Astrocyte of the cerebellum (primary cell): ENCODE measurements around the gene MICAL3.
A peak's percentile ranks its signal among the peaks of the same experiment; 100 is the strongest.
"Not testable (repeated sequence)": the region's sequence is repeated elsewhere in the genome, so short reads cannot be mapped to it uniquely, and the experiment has no call there.

Experiments used
- DNase-seq: peaks from one replicate; pipeline ENCODE4 v3.0.0-alpha.2; 2011; ENCODE audit warnings: low read depth
- H3K4me3 ChIP-seq: 2 replicates; pipeline ENCODE4 v1.5.1; 2011; ENCODE audit warnings: mild to moderate bottlenecking, low read depth, low read length, moderate library complexity
- in situ Hi-C: cut with HindIII; loops from 2 replicates; pipeline ENCODE4 v1.10.0; 2017; ENCODE audit warnings: low sequenced_read_pairs
- TF ChIP-seq, protein P1 (sequence below): IDR thresholded peaks from 2 replicates; pipeline ENCODE4 v1.5.1; 2012; ENCODE audit warnings: low read length, low read depth, moderate library complexity, mild to moderate bottlenecking; ENCODE audit errors: missing control alignments

The MICAL3 gene

DNA sequence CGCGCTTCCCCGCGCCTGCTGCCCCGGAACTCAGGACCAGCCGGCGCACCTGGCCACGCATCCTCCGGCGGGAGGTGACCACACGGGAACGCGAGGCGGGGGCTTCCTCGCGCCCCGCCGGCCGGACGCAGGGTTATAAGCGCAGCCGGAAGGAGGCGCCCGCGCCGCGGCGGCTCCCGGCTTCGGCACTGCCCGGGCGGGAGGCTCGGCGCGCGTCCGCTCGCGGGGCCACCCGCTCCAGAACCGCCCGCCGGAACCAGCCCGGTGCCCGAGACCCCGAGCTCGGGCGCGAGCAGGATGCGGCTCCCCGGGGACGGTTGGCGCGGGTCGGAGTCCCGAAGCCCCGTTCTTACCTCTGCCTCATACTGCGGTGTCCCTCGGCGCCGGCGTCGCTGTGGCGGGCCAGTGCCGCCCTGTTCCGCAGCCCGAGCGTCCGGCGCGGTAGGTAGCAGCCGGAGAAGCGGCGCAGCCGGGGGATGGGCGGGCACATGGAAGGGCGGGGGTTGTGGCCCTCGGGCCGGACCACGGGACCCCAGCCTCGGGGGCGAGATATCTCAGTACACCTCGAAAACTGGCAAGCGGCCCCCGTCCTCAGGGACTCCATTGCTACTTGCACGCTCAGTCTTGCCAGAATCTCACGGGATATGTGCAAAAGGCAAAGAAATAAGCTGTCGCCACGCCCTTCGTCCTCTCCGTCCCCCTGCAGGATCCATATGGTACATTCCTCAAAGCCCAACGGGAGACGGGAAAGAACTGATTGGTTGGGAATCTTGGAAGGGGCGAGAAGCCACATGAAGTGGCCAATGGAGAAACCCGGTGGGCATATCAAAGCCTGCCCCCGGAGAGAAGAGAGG is 23.1 kb downstream of the MICAL3 start:
- in situ Hi-C loops, result loop anchor here (5.0 kb wide), 1 partner anchor 76 kb away; the partner anchor contains the start of gene PEX26
- TF ChIP-seq, protein P1, sequence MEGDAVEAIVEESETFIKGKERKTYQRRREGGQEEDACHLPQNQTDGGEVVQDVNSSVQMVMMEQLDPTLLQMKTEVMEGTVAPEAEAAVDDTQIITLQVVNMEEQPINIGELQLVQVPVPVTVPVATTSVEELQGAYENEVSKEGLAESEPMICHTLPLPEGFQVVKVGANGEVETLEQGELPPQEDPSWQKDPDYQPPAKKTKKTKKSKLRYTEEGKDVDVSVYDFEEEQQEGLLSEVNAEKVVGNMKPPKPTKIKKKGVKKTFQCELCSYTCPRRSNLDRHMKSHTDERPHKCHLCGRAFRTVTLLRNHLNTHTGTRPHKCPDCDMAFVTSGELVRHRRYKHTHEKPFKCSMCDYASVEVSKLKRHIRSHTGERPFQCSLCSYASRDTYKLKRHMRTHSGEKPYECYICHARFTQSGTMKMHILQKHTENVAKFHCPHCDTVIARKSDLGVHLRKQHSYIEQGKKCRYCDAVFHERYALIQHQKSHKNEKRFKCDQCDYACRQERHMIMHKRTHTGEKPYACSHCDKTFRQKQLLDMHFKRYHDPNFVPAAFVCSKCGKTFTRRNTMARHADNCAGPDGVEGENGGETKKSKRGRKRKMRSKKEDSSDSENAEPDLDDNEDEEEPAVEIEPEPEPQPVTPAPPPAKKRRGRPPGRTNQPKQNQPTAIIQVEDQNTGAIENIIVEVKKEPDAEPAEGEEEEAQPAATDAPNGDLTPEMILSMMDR, result peak; percentile 40
- peak; percentile 98 for DNase-seq
- peak overlapping the region; percentile 76 for H3K4me3 ChIP-seq

DNA sequence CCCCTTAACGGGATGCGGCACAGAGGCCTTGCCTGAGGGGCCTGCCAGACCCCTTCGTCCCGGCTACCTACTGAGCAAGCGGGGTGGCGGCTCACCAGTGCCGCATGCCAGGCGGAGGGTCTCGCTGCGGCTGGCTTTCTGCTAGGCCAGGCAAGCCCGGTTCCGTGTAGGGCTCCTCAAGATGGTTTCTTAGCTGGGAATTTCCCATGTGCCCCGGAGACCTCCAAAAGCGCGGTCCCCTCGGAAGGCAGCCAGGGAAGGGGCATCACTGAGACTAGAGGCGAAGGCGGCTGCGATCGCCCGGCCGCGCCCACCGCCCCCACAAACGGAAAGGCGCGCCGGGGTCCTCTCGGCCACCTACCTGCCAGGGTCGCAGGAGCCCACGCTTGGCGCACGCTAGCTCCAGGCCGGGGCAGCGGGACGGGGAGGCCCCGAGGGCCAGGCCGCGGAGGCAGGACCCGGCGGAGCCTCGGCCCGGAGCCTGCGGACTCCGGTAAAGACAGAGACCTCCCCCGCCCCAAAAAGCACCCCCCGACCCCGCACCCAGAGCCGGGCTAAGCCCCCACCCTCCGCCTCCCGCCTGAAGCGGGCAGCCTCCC is 23.8 kb downstream of the MICAL3 start:
- peak overlapping the region; percentile 76 for H3K4me3 ChIP-seq
- in situ Hi-C loops, result loop anchor here (5.0 kb wide), 1 partner anchor 77 kb away; the partner anchor contains the start of gene PEX26
- DNase-seq, result no peak
- TF ChIP-seq, protein P1, result no peak

DNA sequence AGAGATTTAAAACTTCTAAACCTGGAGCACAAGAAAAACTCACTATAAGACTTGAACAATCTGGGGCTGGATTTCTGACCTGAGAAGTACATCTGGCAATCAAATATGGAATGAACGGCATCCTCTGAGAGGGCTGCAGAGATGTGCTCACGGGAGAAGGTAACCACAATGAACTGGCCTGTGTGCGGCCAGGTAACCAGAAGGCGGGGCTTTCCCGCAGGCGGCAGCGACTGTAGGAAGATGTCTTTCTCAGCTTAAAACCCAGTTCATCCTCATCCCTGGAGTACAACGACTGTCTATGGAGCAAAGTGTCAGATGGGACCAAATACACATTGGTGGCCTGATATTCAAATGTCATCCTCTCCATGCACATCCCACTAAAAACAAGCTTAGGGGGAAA is 24.5 kb downstream of the MICAL3 start:
- TF ChIP-seq, protein P1, result no peak
- in situ Hi-C loops, result loop anchor here (5.0 kb wide), 1 partner anchor 77 kb away; the partner anchor contains the start of gene PEX26
- DNase-seq, result no peak
- H3K4me3 ChIP-seq, result peak overlapping the region; percentile 76

DNA sequence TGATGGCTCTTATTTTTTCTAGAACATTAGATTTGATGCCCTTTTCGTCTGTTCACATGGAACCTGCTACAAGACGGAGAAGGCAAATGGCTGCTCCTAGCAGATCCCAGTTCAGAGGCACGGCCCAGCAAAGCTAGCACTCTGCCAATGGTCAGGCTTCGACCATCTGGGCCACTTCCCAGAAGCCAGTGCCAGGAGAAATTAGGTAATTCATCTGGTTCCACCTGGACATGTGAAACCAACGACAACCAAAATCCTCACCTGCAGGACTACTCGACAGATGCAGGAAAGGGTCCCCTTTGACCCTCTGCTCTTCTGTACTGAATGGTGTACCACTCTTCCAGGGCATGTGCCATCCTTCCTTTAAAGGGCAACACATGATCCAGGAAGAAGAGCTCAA is 25.4 kb downstream of the MICAL3 start:
- in situ Hi-C loops, result no loop called here
- no peak overlapping the region for H3K4me3 ChIP-seq
- DNase-seq, result no peak
- TF ChIP-seq, protein P1, result no peak

DNA sequence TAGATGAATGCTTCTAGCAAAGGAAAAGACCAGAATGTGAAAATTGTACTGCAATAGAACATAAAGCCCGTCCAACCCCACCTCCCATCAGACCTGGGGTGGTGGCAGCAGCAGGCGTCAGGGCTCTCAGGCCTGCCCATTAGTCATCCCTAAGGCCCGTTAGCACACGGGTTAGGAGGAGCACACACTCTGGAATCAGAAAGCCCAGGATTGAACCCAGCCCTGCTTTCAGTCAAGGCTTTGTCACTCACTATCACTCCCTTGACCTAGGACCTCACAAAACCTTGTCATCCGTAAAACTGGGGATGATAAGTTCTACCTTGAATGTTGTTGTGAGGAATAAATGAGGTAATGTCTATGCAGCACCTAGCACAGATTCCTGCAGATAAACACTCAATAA is 26.9 kb downstream of the MICAL3 start:
- TF ChIP-seq, protein P1, result no peak
- in situ Hi-C loops, result no loop called here
- H3K4me3 ChIP-seq, result no peak overlapping the region
- no peak for DNase-seq

DNA sequence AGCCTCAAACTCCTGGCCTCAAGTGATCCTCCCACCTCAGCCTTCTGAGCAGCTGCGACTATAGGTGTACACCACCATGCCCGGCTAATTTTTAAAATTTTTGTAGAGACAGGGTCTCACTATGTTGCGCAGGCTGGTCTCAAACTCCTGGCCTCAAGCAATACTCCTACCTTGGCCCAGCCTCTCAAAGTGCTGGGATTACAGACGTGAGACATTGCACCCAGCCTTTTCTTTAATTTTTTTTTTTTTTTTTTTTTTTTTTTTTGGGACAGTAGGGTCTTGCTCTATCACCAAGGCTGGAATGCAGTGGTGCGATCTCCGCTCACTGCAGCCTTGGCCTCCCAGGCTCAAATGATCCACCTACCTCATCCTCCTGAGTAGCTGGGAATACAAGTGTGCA is 29.1 kb downstream of the MICAL3 start:
- in situ Hi-C loops, DNase-seq, H3K4me3 ChIP-seq: not testable (repeated sequence)
